GM12891 (cell line): ENCODE results near the gene CSNK1G1.
"Not testable (repeated sequence)": the region's sequence is repeated elsewhere in the genome, so short reads cannot be mapped to it uniquely, and the experiment has no call there.

Experiments used
- DNase-seq: peaks from one replicate; pipeline ENCODE4 v3.0.0; 2011; ENCODE audit warnings: low spot score; ENCODE audit not compliant: insufficient read length
- FAIRE-seq: peaks from 2 replicates; lab custom pipeline; 2011; peaks lifted over from hg19 to GRCh38; lab: Jason Lieb, UNC
- PAX5 ChIP-seq: IDR thresholded peaks from 2 replicates; pipeline ENCODE4 v1.6.1; 2011; ENCODE audit warnings: low read length, moderate library complexity, mild to moderate bottlenecking; ENCODE audit not compliant: insufficient read depth, severe bottlenecking
- POLR2A ChIP-seq: IDR thresholded peaks from 2 replicates; pipeline ENCODE4 v1.6.1; 2011; ENCODE audit warnings: low read depth, low read length, control low read depth
- POLR2AphosphoS5 ChIP-seq: IDR thresholded peaks from 2 replicates; pipeline ENCODE4 v1.6.1; 2011; ENCODE audit warnings: low read depth, low read length, control low read depth
- POU2F2 ChIP-seq: IDR thresholded peaks from 2 replicates; pipeline ENCODE4 v1.6.1; 2011; ENCODE audit warnings: low read depth, mild to moderate bottlenecking, control low read depth, low read length, moderate library complexity
- SPI1 ChIP-seq: IDR thresholded peaks from 2 replicates; pipeline ENCODE4 v1.6.1; 2011; ENCODE audit warnings: low read depth, low read length, control low read depth
- TAF1 ChIP-seq: IDR thresholded peaks from 2 replicates; pipeline ENCODE4 v1.6.1; 2011; ENCODE audit warnings: low read depth, low read length, control low read depth

The CSNK1G1 gene

GRCh38 chr15:64229129-64229724 lies 126.7 kb downstream of the CSNK1G1 start:
- TF ChIP-seq POLR2A (no peak), POU2F2 (no peak), TAF1 (no peak), SPI1 (no peak), POLR2AphosphoS5 (no peak), PAX5 (no peak)
- DNase-seq (no peak), FAIRE-seq (no peak)

- no peak for DNase-seq
- no peak for FAIRE-seq
These were observed 130.2 kb downstream of the CSNK1G1 start for GRCh38 chr15:64225804-64226203.

GRCh38 chr15:64224511-64224910 lies 131.5 kb downstream of the CSNK1G1 start:
- DNase-seq (no peak), FAIRE-seq (no peak)
- TF ChIP-seq TAF1 (no peak), SPI1 (no peak), POLR2A (no peak), POLR2AphosphoS5 (no peak), PAX5 (no peak), POU2F2 (no peak)

More at GRCh38 chr15:64225804-64226203, 130.2 kb downstream of the CSNK1G1 start:
- TF ChIP-seq POLR2AphosphoS5 (no peak), SPI1 (no peak), TAF1 (no peak), POU2F2 (no peak), PAX5 (no peak), POLR2A (no peak)

- DNase-seq (no peak), FAIRE-seq (no peak)
- TF ChIP-seq SPI1, result no peak
- no peak for TF ChIP-seq POLR2A
- no peak for TF ChIP-seq POLR2AphosphoS5
- no peak for TF ChIP-seq TAF1
- TF ChIP-seq PAX5, result no peak
- TF ChIP-seq POU2F2, result no peak
These were observed 132.1 kb downstream of the CSNK1G1 start for GRCh38 chr15:64223882-64224281.

GRCh38 chr15:64222573-64223366 lies 133.2 kb downstream of the CSNK1G1 start:
- DNase-seq (no peak), FAIRE-seq (no peak)
- no peak for TF ChIP-seq POLR2AphosphoS5
- TF ChIP-seq POLR2A, result no peak

GRCh38 chr15:64221911-64222310 lies 134.1 kb downstream of the CSNK1G1 start:
- DNase-seq, FAIRE-seq: not testable (repeated sequence)

GRCh38 chr15:64217429-64217750 lies 138.6 kb downstream of the CSNK1G1 start:
- FAIRE-seq, DNase-seq: not testable (repeated sequence)

GRCh38 chr15:64216730-64217428 lies 139.1 kb downstream of the CSNK1G1 start:
- no peak for DNase-seq
- FAIRE-seq, result no peak
- TF ChIP-seq SPI1 (no peak), POLR2A (no peak), PAX5 (no peak), TAF1 (no peak), POLR2AphosphoS5 (no peak), POU2F2 (no peak)

- TF ChIP-seq SPI1 (no peak), POLR2A (no peak), PAX5 (no peak), TAF1 (no peak), POLR2AphosphoS5 (no peak), POU2F2 (no peak)
- FAIRE-seq (no peak), DNase-seq (no peak)
These were observed 139.8 kb downstream of the CSNK1G1 start for GRCh38 chr15:64216196-64216595.

- no peak for FAIRE-seq
These were observed 142.3 kb downstream of the CSNK1G1 start for GRCh38 chr15:64213646-64214045.

More at GRCh38 chr15:64213646-64214045, 142.3 kb downstream of the CSNK1G1 start:
- TF ChIP-seq POU2F2 (no peak), TAF1 (no peak), PAX5 (no peak), POLR2AphosphoS5 (no peak), POLR2A (no peak), SPI1 (no peak)
- no peak for DNase-seq
